BJ (cell line): ENCODE measurements around the gene CFAP100. TPM values are rescaled to one million over a fixed set of nuclear protein-coding genes. Genes with fewer than 3 reads are reported as not detected.

ENCODE experiments used
- CTCF ChIA-PET: fragments of 350-600 bp; formaldehyde crosslinking; extraction: SDS; loops from one replicate; lab custom pipeline; 2021; ENCODE audit warnings: antibody characterized with exemption, inconsistent platforms; lab: Yijun Ruan, JAX
- POLR2A ChIA-PET: fragments of 300-600 bp; sonication (Branson Sonifier 250); formaldehyde crosslinking; extraction: SDS; loops from one replicate; lab custom pipeline; 2021; ENCODE audit warnings: antibody characterized with exemption; lab: Charles Lee
- DNase-seq: peaks from one replicate; pipeline ENCODE4 v3.0.0-alpha.2; 2011; ENCODE audit warnings: low read depth
- H3K27me3 ChIP-seq: 2 replicates; pipeline ENCODE4 v1.6.0; 2011; ENCODE audit warnings: low read length; ENCODE audit not compliant: control insufficient read depth, insufficient read depth
- H3K36me3 ChIP-seq: 2 replicates; pipeline ENCODE4 v1.5.1; 2011; ENCODE audit warnings: low read length; ENCODE audit not compliant: control insufficient read depth, insufficient read depth
- H3K4me3 ChIP-seq: 2 replicates; pipeline ENCODE4 v1.5.1; 2011; ENCODE audit warnings: low read depth, mild to moderate bottlenecking, control low read depth, low read length
- polyA plus RNA-seq: library from polyadenylated mRNA; depleted of rRNA; stranded (reverse); fragments of >200 nt; gene quantifications from 2 replicates; pipeline ENCODE4 v1.2.3, GENCODE V29; 2011
- TF ChIP-seq, protein P1 (sequence below): IDR thresholded peaks from 2 replicates; pipeline ENCODE4 v1.5.1; 2011; ENCODE audit warnings: low read depth, mild to moderate bottlenecking, control low read depth, inconsistent platforms, low read length, moderate library complexity; ENCODE audit not compliant: insufficient read depth

The CFAP100 gene
- polyA plus RNA-seq, 1 experiment = not detected

- TF ChIP-seq, protein P1, sequence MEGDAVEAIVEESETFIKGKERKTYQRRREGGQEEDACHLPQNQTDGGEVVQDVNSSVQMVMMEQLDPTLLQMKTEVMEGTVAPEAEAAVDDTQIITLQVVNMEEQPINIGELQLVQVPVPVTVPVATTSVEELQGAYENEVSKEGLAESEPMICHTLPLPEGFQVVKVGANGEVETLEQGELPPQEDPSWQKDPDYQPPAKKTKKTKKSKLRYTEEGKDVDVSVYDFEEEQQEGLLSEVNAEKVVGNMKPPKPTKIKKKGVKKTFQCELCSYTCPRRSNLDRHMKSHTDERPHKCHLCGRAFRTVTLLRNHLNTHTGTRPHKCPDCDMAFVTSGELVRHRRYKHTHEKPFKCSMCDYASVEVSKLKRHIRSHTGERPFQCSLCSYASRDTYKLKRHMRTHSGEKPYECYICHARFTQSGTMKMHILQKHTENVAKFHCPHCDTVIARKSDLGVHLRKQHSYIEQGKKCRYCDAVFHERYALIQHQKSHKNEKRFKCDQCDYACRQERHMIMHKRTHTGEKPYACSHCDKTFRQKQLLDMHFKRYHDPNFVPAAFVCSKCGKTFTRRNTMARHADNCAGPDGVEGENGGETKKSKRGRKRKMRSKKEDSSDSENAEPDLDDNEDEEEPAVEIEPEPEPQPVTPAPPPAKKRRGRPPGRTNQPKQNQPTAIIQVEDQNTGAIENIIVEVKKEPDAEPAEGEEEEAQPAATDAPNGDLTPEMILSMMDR = no peak
- H3K27me3 ChIP-seq = no peaks in the 10 kb centered on the region
- H3K36me3 ChIP-seq = peaks cover 62% of the 10 kb centered on the region
- POLR2A ChIA-PET = no interaction called here
- no peak for DNase-seq
- CTCF ChIA-PET = interaction anchor here (0.8 kb wide), 1 partner anchor 11 kb away, joined by 3 read pairs; no protein-coding TSS in a partner anchor
- H3K4me3 ChIP-seq = no peak overlapping the region
Measured at GRCh38 chr3:126465928-126466544, 71.3 kb downstream of the CFAP100 start.

DNA sequence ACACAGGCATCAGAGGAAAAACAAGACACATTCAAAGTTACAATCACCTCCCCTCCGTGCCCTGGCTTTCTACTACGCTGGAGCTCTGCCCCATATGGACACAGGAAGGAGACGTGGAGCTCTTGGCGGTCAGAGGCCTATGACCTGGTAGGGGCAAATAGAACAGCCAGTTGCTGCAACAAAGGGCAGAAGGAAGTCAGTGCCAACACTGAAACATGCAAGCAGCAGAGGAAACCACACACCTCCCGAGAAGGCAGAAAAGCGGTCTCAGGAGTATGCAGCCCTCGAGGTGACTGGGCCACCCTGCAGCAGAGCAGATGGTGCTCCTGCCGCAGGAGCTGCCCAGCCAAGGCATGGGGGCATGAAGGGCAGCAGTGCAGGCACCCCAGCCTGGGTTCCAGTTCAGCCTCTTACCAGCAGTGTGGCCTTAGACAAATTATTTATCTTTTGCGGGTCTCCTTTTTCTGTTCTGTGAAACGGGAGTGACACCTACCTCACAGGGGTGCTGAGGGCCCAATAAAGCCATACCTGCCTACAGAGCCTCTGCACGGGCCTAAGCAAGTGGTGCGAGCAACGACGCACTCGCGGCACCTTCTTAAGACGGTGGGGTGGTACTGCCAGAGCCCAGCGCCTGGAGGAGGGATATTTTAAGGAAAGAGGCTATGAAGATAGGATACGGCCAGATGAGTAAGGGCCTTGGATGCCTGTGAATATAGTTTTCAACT is 72.3 kb downstream of the CFAP100 start:
- CTCF ChIA-PET = interaction anchor here (0.8 kb wide), 1 partner anchor 12 kb away, joined by 3 read pairs; no protein-coding TSS in a partner anchor
- Histone ChIP-seq H3K27me3 (no peaks in the 10 kb centered on the region), H3K36me3 (peaks cover 54% of the 10 kb centered on the region), H3K4me3 (no peak overlapping the region)
- no peak for DNase-seq
- POLR2A ChIA-PET = no interaction called here
- TF ChIP-seq, protein P1 = no peak

- Histone ChIP-seq H3K27me3 (no peaks in the 10 kb centered on the region), H3K36me3 (peaks cover 50% of the 10 kb centered on the region), H3K4me3 (no peak overlapping the region)
- no peak for DNase-seq
- POLR2A ChIA-PET = no interaction called here
- CTCF ChIA-PET = no interaction called here
- TF ChIP-seq, protein P1 = no peak
Measured at GRCh38 chr3:126467611-126467955, 72.9 kb downstream of the CFAP100 start.

- CTCF ChIA-PET = no interaction called here
- no peak for DNase-seq
- TF ChIP-seq, protein P1 = no peak
- no peak overlapping the region for H3K4me3 ChIP-seq
- POLR2A ChIA-PET = interaction anchor here (0.6 kb wide), 1 partner anchor 11 kb away, joined by 3 read pairs; no protein-coding TSS in a partner anchor
- H3K27me3 ChIP-seq = no peaks in the 10 kb centered on the region
- peaks cover 48% of the 10 kb centered on the region for H3K36me3 ChIP-seq
Measured at GRCh38 chr3:126468028-126468891, 73.6 kb downstream of the CFAP100 start.

DNA sequence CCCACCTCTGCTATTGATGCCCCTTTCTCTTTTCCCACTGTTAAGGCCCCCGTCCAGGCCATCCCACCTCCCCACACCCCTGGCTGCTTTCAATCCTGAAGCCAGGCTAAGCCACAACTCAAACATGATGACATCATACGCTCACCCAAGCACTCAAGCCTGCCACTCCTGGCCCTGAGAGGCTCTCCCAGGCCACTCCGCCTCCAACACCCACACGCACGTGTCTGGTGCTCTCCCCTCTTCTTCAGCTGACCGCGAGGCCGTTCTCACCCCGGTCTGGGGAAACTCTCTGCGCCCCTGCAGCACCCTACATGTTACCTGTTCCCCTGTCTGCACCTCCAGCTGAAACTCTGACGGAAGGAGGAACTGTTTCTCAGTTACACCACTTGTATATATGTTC is 74.8 kb downstream of the CFAP100 start:
- no peaks in the 10 kb centered on the region for H3K27me3 ChIP-seq
- no peak for DNase-seq
- CTCF ChIA-PET = no interaction called here
- H3K36me3 ChIP-seq = peaks cover 43% of the 10 kb centered on the region
- TF ChIP-seq, protein P1 = no peak
- POLR2A ChIA-PET = no interaction called here
- no peak overlapping the region for H3K4me3 ChIP-seq
